Activated T-helper 1 cell treated with anti-CD3 and anti-CD28 coated beads, Interleukin-12 subunit alpha, Interleukin-12 subunit beta, Interleukin-2, Interleukin-4 antibody, amounts not matched to agents 30 ng/mL and 10 ng/mL and 1 ng/mL, durations not matched to agents 14 hours and 24 hours and 36 hours (primary cell): Measurements from ENCODE around the gene PDE2A. TPM values are rescaled to one million over a fixed set of nuclear protein-coding genes. Genes with fewer than 3 reads are reported as not detected.

Experiments used
- DNase-seq: peaks from one replicate; pipeline ENCODE4 v3.0.0; 2021; ENCODE audit warnings: low spot score
- H3K27ac Mint-ChIP-seq: one replicate; pipeline ENCODE4 v1.8.0; 2021; ENCODE audit warnings: mild to moderate bottlenecking, mixed read lengths
- H3K27me3 Mint-ChIP-seq: one replicate; pipeline ENCODE4 v1.8.0; 2022; ENCODE audit warnings: mild to moderate bottlenecking, moderate library complexity, mixed read lengths; ENCODE audit not compliant: insufficient read depth
- H3K36me3 Mint-ChIP-seq: one replicate; pipeline ENCODE4 v1.8.0; 2021; ENCODE audit warnings: low read depth, mixed read lengths
- H3K4me1 Mint-ChIP-seq: one replicate; pipeline ENCODE4 v1.8.0; 2021; ENCODE audit warnings: low read depth, mixed read lengths
- H3K4me3 Mint-ChIP-seq: one replicate; pipeline ENCODE4 v1.8.0; 2021; ENCODE audit warnings: mild to moderate bottlenecking, moderate library complexity, mixed read lengths
- H3K9me3 Mint-ChIP-seq: one replicate; pipeline ENCODE4 v1.8.0; 2021; ENCODE audit warnings: mixed read lengths
- intact Hi-C: fragments of 100-400 bp; cut with micrococcal nuclease; formaldehyde crosslinking; loops from one replicate; pipeline ENCODE4 v1.15.1; 2024
- total RNA-seq: library from RNA; stranded (reverse); gene quantifications from 2 replicates; pipeline ENCODE4 v1.2.3, GENCODE V29; 2022

The PDE2A gene
- total RNA-seq, 1 donor from 2014 or later: 0.57 TPM

DNA sequence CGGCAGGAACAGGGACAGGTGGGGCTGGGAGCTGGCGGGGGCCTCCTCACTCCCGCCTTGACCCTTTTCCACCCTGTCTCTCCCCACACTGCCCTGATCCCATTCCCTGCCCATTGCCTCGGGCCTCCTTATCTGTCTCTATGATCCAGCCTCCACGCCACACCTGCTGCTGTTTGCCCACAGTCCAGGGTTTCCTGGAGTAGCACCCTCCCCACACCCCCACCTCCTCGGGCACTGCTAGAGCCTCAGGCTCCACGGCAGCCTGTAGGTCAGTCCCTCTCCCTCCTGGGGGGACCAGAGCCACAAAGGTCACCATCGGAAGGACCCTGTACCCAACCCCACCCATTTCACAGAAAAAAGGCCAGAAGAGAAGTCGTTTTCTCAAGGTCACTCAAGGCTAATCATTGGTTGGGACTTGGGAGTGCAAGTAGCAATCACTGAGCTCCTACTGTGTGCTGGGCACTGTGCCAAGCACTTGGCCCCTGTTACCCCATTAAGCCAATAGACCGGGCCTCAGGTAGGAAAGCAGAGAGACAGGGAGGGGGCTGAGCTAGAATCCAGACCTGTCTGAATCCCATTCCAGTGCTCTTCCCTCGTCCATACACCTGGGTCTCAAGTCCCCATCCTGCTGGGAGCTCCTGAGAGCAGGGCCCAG is 71.8 kb downstream of the PDE2A start:
- intact Hi-C loops: no loop called here
- no peak overlapping the region for H3K4me3 Mint-ChIP-seq
- H3K27me3 Mint-ChIP-seq: peaks cover 26% of the 10 kb centered on the region
- no peak overlapping the region for H3K27ac Mint-ChIP-seq
- no peaks in the 10 kb centered on the region for H3K9me3 Mint-ChIP-seq
- H3K36me3 Mint-ChIP-seq: no peaks in the 10 kb centered on the region
- DNase-seq: no peak
- H3K4me1 Mint-ChIP-seq: no peaks in the 10 kb centered on the region

DNA sequence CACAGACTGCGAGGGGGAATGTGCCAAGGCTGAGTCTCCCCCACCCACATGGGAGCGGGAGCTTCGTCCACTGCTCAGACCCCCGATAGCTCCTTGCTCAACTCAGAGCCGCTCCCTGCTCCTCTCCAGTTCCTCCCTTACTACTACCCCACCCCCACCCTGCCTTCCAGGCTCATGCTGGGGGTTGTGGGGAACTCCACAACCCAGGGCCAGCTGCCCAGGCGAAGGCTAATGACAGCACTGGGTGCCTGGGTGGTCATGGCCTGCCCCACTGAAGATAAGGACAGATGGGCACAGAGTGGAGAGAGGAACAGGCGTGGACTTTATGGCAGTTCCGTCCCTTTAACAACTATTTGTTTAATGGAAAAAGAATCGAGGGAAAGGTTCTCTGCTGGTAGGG is 73.7 kb downstream of the PDE2A start:
- H3K4me1 Mint-ChIP-seq: no peaks in the 10 kb centered on the region

DNA sequence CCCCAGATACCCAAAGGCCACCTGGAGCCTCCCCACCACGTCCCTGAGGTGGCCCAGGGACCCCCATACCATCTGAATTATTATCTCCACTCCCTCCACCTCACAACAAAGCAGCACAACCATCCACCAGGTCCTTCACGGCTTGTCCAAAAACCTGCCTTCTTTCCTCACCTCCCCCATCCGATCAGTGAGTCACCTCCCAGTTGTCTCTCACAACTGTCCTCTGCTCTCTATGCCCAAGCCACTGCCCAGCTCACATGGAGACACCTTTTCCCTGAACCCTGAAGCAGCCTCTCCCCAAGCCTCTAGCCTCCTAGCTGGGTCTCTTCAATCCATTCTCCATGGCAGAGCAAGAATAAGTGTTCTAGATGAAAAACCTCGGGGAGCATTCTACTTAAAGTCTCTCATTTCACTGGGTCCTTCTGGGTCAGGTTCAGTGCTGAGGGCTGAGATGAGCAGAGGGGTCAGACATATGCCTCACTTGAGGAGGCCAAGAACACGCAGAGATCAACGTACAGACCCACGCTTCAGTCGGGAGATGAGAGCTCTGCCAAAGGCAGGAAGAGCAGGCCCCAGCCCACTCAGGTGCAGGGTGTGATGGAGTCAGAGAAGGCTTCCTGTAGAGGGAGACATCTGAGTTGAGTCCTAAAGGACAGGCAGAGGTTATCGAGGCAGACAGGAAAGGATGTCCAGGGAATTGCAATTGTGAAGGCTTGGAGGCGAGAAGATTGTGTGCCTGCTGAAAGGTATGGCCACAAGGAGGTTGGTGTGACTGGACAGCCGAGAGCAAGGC is 74.7 kb downstream of the PDE2A start:
- no peaks in the 10 kb centered on the region for H3K9me3 Mint-ChIP-seq
- peaks cover 30% of the 10 kb centered on the region for H3K27me3 Mint-ChIP-seq
- H3K4me1 Mint-ChIP-seq: no peaks in the 10 kb centered on the region
- no peak overlapping the region for H3K4me3 Mint-ChIP-seq
- intact Hi-C loops: no loop called here
- H3K27ac Mint-ChIP-seq: no peak overlapping the region
- no peaks in the 10 kb centered on the region for H3K36me3 Mint-ChIP-seq
- DNase-seq: no peak

More for the DNA sequence above, 73.7 kb downstream of the PDE2A start:
- Mint-ChIP-seq H3K9me3 (no peaks in the 10 kb centered on the region), H3K27me3 (peaks cover 30% of the 10 kb centered on the region), H3K36me3 (no peaks in the 10 kb centered on the region), H3K27ac (no peak overlapping the region), H3K4me3 (no peak overlapping the region)
- DNase-seq: no peak
- intact Hi-C loops: no loop called here

DNA sequence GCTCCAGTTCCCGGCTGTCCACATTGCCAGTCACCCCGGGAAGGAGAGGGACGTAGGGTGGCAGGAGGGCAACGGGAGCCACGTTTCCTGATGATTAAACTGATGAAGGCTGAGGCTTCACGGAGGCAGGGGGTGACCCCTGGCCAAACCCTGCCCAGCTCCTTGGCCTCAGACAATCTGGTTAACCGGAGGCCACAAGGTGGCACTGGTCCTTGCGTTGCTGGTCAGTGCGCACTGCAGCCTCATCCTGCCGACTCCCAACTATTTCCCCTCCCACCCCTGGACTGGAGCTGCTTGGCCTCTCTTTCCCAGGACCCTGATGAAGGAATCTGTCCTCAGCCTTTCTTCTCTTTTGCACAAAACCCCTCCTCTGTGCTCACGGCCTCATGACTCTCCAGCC is 75.3 kb downstream of the PDE2A start:
- DNase-seq: no peak
- intact Hi-C loops: no loop called here
- H3K9me3 Mint-ChIP-seq: no peaks in the 10 kb centered on the region
- no peak overlapping the region for H3K4me3 Mint-ChIP-seq
- H3K4me1 Mint-ChIP-seq: no peaks in the 10 kb centered on the region
- no peak overlapping the region for H3K27ac Mint-ChIP-seq
- H3K27me3 Mint-ChIP-seq: peaks cover 28% of the 10 kb centered on the region
- no peaks in the 10 kb centered on the region for H3K36me3 Mint-ChIP-seq

DNA sequence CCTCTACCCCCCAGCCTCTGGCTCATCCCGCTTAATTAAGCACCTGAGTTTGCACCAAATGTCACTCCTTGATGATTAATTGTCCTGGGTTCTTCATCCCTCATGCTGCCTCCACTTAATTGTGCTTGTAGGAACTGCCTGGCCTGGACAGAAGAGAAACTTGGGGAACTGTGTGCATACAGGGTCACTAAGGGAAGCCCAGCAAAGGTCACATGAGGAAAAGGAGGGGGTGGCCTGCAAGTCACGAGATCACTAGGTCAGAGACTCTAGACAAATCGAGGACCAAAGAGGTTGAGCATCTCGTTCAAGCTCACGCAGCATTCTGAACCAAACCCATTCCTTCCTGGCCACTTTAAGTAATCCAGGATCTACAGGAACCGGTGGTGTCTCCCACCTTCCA is 75.8 kb downstream of the PDE2A start:
- DNase-seq: no peak
- Mint-ChIP-seq H3K4me1 (no peaks in the 10 kb centered on the region), H3K36me3 (no peaks in the 10 kb centered on the region), H3K4me3 (no peak overlapping the region), H3K9me3 (no peaks in the 10 kb centered on the region), H3K27ac (no peak overlapping the region), H3K27me3 (peaks cover 28% of the 10 kb centered on the region)
- intact Hi-C loops: no loop called here

DNA sequence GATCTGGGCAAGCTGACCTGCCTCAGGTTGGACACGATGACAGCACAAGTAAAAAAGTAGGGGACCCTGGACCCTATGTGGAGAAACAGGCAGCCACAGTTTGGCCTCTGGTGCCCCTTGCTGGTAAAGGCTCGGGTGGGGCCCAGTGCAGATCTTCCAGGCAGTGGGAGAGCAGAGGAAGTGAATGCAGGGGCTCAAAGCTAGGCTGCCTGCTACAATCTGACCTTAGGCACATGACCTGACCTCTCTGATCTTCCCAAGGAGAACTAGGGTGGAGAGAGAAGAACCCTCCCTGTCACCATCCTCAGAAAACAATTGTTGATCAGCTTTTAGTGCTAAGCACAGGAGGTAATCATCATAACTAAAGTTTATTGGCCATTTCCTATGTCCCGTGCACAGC is 76.5 kb downstream of the PDE2A start:
- Mint-ChIP-seq H3K9me3 (no peaks in the 10 kb centered on the region), H3K36me3 (no peaks in the 10 kb centered on the region), H3K4me1 (no peaks in the 10 kb centered on the region), H3K27me3 (peaks cover 26% of the 10 kb centered on the region), H3K4me3 (no peak overlapping the region), H3K27ac (no peak overlapping the region)
- DNase-seq: no peak
- intact Hi-C loops: no loop called here

DNA sequence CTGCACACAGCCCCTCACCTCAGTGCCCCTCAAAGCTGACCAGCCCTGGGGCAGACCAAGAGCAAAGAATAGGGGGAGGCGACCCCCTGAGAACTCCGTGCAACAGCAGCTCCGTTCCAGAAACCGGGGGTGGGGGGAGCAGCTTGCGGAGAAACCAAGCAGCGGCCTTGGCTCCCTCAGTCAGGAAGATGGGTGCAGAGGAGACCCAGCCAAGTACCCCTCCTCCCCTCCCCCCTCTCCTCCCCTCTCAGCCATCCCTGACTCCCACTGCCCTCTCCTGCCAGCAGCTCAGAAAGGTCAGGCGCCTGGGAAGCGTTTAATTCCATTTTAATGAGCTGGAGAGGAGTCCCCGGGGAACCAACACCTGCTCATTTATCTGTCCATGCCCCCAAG is 78.9 kb downstream of the PDE2A start:
- no peaks in the 10 kb centered on the region for H3K36me3 Mint-ChIP-seq
- DNase-seq: no peak
- H3K27ac Mint-ChIP-seq: no peak overlapping the region
- intact Hi-C loops: no loop called here
- H3K27me3 Mint-ChIP-seq: peaks cover 40% of the 10 kb centered on the region
- H3K9me3 Mint-ChIP-seq: no peaks in the 10 kb centered on the region
- no peak overlapping the region for H3K4me3 Mint-ChIP-seq
- H3K4me1 Mint-ChIP-seq: peaks cover 20% of the 10 kb centered on the region

DNA sequence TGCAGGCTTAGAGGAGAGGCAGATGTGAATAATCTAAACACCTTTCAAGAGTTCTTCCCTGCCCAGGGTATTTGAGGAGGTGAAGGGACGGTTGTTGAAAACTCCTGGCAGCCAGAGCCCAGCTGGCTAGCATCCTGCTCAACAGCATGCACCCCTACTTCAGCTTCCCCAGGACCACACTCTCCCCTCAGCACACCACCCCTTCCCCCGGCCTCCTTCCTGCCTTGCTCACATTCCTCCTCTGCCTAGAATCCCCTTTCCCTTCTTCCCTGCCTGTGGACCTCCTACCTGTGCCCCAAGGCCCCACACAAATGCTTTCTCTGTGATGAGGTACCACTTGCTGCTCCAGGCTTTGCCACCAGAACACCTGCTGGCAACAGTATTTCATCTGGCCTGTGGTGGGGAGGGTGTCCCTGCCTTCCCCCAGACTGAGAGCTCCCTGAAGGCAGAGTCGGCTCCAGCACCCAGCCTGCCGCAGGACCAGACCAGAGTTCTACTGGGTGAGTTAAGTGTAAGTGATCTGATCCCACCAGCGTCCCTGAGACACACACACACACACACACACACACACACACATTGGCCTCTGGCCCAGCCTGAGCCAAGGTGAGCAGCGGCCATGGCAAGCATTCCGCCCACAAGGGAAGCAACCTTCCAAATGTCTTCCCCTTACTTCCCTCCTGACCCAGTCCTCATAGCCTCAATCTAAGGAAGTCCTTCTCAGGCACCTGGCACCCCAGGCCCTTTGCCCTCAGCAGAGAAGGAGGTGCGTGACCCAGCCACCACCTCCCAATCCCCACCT is 79.5 kb downstream of the PDE2A start:
- Mint-ChIP-seq H3K4me1 (peaks cover 20% of the 10 kb centered on the region), H3K36me3 (no peaks in the 10 kb centered on the region), H3K27me3 (peaks cover 39% of the 10 kb centered on the region), H3K27ac (no peak overlapping the region), H3K9me3 (no peaks in the 10 kb centered on the region), H3K4me3 (no peak overlapping the region)
- intact Hi-C loops: no loop called here
- no peak for DNase-seq

DNA sequence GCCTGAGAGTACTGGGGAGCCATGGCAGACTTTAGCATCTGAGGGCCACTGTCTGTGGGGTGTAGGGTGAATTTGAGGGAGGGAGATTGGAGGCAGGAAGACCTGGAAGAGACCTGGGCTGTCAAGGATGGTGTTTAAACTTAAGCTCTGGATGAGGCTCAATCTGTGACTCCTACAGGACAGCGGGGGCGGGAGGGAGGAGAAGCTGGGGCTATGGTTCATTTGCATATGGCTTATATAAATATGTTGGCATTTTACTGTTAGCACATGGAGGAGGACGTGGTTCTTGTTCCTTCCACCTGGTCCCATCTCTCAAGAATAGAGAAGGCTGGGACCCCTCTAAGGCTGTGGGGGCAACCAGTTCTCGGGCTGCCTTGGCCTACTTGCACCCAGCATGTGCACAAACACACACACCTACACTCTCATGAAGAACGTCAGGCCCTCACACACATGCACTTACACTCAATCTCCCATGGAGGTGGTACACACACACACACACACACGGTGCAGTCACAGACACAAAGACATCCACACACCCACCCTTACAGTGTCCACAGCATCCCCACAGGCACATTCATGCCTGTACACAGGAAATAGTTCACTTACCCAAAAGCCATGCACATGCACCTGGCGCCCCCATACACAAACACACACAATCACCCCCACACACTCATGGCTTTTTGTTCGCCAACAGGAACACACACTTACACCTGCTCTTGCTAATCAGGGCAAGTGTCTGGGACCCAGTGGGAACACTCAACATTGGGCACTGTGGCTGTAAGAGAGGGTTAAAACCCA is 81.3 kb downstream of the PDE2A start:
- Mint-ChIP-seq H3K27ac (no peak overlapping the region), H3K4me1 (peaks cover 20% of the 10 kb centered on the region), H3K9me3 (no peaks in the 10 kb centered on the region), H3K27me3 (peaks cover 47% of the 10 kb centered on the region), H3K4me3 (no peak overlapping the region), H3K36me3 (no peaks in the 10 kb centered on the region)
- no peak for DNase-seq
- intact Hi-C loops: no loop called here

DNA sequence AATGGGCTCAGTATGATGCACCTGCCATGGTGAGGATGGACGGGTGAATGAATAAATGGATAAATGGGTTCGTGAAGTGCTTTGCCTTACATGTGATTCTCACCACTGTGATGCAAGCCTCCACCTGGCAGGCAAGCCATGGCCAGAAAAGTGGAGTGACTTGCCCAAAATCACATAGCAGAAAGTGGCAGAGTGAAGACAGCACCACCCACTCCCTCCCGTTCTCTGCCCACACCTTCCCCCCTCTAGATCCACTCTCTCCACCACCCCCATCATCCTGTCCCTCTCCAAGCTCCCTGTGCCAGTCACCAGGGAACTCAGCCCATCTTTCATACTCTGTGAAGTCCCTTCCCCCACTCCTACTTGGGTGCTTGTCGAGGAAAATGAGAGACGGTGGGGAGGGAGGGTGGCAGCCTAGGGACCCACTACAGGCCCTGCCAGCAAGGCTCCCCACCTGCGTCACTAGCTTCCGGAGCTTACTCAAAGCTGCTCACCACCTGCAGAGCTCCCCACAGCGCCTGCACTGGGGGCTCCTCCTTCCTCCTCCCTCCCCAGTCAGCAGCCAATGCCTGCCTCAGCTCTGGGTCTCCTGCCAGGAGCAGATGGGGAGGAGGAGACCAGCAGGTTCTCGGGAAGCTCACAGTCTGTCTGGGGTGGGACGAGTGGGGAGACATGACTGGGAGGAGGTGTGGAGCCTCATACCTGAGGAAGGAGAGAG is 82.3 kb downstream of the PDE2A start:
- Mint-ChIP-seq H3K9me3 (no peaks in the 10 kb centered on the region), H3K27ac (no peak overlapping the region), H3K4me1 (peaks cover 23% of the 10 kb centered on the region), H3K36me3 (no peaks in the 10 kb centered on the region), H3K27me3 (peaks cover 53% of the 10 kb centered on the region), H3K4me3 (no peak overlapping the region)
- intact Hi-C loops: no loop called here
- DNase-seq: peak; percentile 33

DNA sequence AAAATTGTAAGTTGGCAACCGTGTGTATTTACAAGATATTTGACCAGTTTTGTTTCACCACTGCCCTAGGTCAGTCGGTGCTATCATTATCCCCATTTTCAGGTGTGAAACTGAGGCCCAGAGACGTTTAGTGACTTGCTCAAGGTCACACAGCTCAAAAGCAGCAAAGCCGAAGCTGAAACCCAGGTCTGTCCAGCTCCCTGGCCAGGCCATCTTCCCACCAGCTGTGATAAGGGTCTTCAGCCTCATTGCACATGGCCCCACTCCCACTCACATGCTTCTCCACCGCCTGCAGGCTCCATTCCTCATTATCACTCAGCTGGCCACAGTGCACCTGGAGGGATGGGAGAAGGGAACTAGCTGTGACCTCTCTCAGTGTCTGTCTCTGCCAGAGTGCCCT is 83.2 kb downstream of the PDE2A start:
- Mint-ChIP-seq H3K4me1 (peaks cover 27% of the 10 kb centered on the region), H3K36me3 (no peaks in the 10 kb centered on the region), H3K27ac (no peak overlapping the region), H3K27me3 (peaks cover 53% of the 10 kb centered on the region), H3K4me3 (no peak overlapping the region), H3K9me3 (no peaks in the 10 kb centered on the region)
- intact Hi-C loops: no loop called here
- no peak for DNase-seq
